ENCODE results near the gene NEK8.
"Not testable (repeated sequence)": the region's sequence is repeated elsewhere in the genome, so short reads cannot be mapped to it uniquely, and the experiment has no call there.

The NEK8 gene

GRCh38 chr17:28774206-28774605 is 45.6 kb downstream of the NEK8 start:
- DNase-seq = no peak

GRCh38 chr17:28777178-28777577 is 48.6 kb downstream of the NEK8 start:
- no peak for DNase-seq

DNA sequence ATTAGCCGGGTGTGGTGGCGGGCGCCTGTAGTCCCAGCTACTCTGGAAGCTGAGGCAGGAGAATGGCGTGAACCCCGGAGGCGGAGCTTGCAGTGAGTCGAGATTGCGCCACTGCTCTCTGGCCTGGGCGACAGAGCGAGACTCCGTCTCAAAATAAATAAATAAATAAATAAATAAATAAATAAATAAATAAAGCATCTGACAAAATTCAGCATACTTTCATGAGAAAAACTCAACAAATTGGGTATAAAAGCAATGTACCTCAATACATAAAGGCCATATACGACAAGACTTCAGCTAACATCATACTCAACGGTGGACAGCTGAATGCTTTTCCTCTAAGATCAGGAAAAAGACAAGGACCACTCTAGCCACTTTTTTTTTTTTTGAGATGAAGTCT is 51.0 kb downstream of the NEK8 start:
- not testable (repeated sequence) for DNase-seq

- DNase-seq = no peak
These were observed 54.6 kb downstream of the NEK8 start for GRCh38 chr17:28783161-28783560.

- DNase-seq = no peak
These were observed 59.5 kb downstream of the NEK8 start for GRCh38 chr17:28788100-28788499.
